Measurements from ENCODE around the gene SLC4A1. TPM values are rescaled to one million over a fixed set of nuclear protein-coding genes. Genes with fewer than 3 reads are reported as not detected.

Gene SLC4A1
- total and polyA plus RNA-seq, 7 donors = 0.26 to 7.2 (median 1.2) TPM; not detected in 3

Other genes starting within 250 kb of the SLC4A1 start
- gene LSM12, start 201.5 kb downstream of the SLC4A1 start, total RNA-seq = 10 to 100 TPM; 39.6 to 65.9 (median 52.9) TPM
- 10 to 100 TPM; 42.7 to 52.9 (median 47.9) TPM for gene LSM12, start 201.5 kb downstream of the SLC4A1 start, polyA plus RNA-seq
- gene G6PC3, start 197.4 kb downstream of the SLC4A1 start, total RNA-seq = 10 to 100 TPM; 27.7 to 43.3 (median 37.6) TPM
- 10 to 100 TPM; 43.9 to 72.9 (median 61.0) TPM for gene G6PC3, start 197.4 kb downstream of the SLC4A1 start, polyA plus RNA-seq
- 10 to 100 TPM; 24.4 to 75.6 (median 61.2) TPM for gene HDAC5, start 144.5 kb downstream of the SLC4A1 start, total RNA-seq
- gene HDAC5, start 144.5 kb downstream of the SLC4A1 start, polyA plus RNA-seq = 10 to 100 TPM in 2 of 3 donors, 1 to 10 TPM in 1; 8.8 to 35.8 (median 30.2) TPM
- 1 to 10 TPM in 1 of 4 donors, under 1 TPM in 3; 0.25 to 1.1 (median 0.39) TPM for gene HROB, start 126.2 kb downstream of the SLC4A1 start, total RNA-seq
- gene HROB, start 126.2 kb downstream of the SLC4A1 start, polyA plus RNA-seq = under 1 TPM; 0.53 to 0.77 (median 0.65) TPM
- gene ASB16, start 97.4 kb downstream of the SLC4A1 start, total RNA-seq = 10 to 100 TPM; 17.0 to 43.4 (median 26.1) TPM
- 10 to 100 TPM in 1 of 3 donors, 1 to 10 TPM in 2; 1.1 to 16.5 (median 9.9) TPM for gene ASB16, start 97.4 kb downstream of the SLC4A1 start, polyA plus RNA-seq
- 10 to 100 TPM; 14.1 to 20.9 (median 20.3) TPM for gene TMUB2, start 81.2 kb downstream of the SLC4A1 start, total RNA-seq
- 10 to 100 TPM; 22.8 to 44.4 (median 34.7) TPM for gene TMUB2, start 81.2 kb downstream of the SLC4A1 start, polyA plus RNA-seq
- 10 to 100 TPM; 25.6 to 42.6 (median 38.8) TPM for gene ATXN7L3, start 68.3 kb downstream of the SLC4A1 start, total RNA-seq
- 10 to 100 TPM; 20.4 to 35.1 (median 21.8) TPM for gene ATXN7L3, start 68.3 kb downstream of the SLC4A1 start, polyA plus RNA-seq
- 10 to 100 TPM; 42.3 to 67.5 (median 49.9) TPM for gene UBTF, start 48.5 kb downstream of the SLC4A1 start, total RNA-seq
- 10 to 100 TPM; 36.0 to 49.4 (median 36.1) TPM for gene UBTF, start 48.5 kb downstream of the SLC4A1 start, polyA plus RNA-seq
- under 1 TPM in 1 of 4 donors, not detected in 3; 0.39 TPM for gene RUNDC3A, start 40.5 kb upstream of the SLC4A1 start, total RNA-seq
- under 1 TPM; 0.09 to 0.21 (median 0.11) TPM for gene RUNDC3A, start 40.5 kb upstream of the SLC4A1 start, polyA plus RNA-seq
- gene SLC25A39, start 56.7 kb upstream of the SLC4A1 start, total RNA-seq = 10 to 100 TPM; 36.4 to 57.8 (median 41.0) TPM
- 10 to 100 TPM; 37.1 to 79.3 (median 42.4) TPM for gene SLC25A39, start 56.7 kb upstream of the SLC4A1 start, polyA plus RNA-seq
- 10 to 100 TPM; 37.2 to 61.0 (median 58.6) TPM for gene GRN, start 77.2 kb upstream of the SLC4A1 start, total RNA-seq
- gene GRN, start 77.2 kb upstream of the SLC4A1 start, polyA plus RNA-seq = 10 to 100 TPM; 30.8 to 44.4 (median 31.6) TPM
- under 1 TPM; 0.11 to 0.22 (median 0.20) TPM for gene FAM171A2, start 95.7 kb upstream of the SLC4A1 start, total RNA-seq
- gene FAM171A2, start 95.7 kb upstream of the SLC4A1 start, polyA plus RNA-seq = under 1 TPM; 0.06 to 0.23 (median 0.08) TPM
- gene ITGA2B, start 121.5 kb upstream of the SLC4A1 start, total RNA-seq = under 1 TPM; 0.08 to 0.97 (median 0.23) TPM
- under 1 TPM; 0.13 to 0.69 (median 0.16) TPM for gene ITGA2B, start 121.5 kb upstream of the SLC4A1 start, polyA plus RNA-seq
- gene GPATCH8, start 235.3 kb upstream of the SLC4A1 start, total RNA-seq = 10 to 100 TPM; 16.5 to 28.1 (median 21.7) TPM
- gene GPATCH8, start 235.3 kb upstream of the SLC4A1 start, polyA plus RNA-seq = 10 to 100 TPM in 2 of 3 donors, 1 to 10 TPM in 1; 5.7 to 23.5 (median 11.9) TPM

All from psoas muscle (tissue), 7 donors.